IPS-18c (cell line): ENCODE results near the gene UACA.
"Not testable (repeated sequence)": the region's sequence is repeated elsewhere in the genome, so short reads cannot be mapped to it uniquely, and the experiment has no call there.

ENCODE experiments used
- H3K4me3 ChIP-seq: 2 replicates; pipeline ENCODE4 v1.7.0; 2013; ENCODE audit warnings: low read depth, mild to moderate bottlenecking, low read length, moderate library complexity; ENCODE audit not compliant: insufficient read depth
- H3K9me3 ChIP-seq: one replicate; pipeline ENCODE4 v1.6.1; 2013; ENCODE audit warnings: mild to moderate bottlenecking, low read length, moderate library complexity; ENCODE audit not compliant: control insufficient read depth, insufficient read depth

The UACA gene, protein sequence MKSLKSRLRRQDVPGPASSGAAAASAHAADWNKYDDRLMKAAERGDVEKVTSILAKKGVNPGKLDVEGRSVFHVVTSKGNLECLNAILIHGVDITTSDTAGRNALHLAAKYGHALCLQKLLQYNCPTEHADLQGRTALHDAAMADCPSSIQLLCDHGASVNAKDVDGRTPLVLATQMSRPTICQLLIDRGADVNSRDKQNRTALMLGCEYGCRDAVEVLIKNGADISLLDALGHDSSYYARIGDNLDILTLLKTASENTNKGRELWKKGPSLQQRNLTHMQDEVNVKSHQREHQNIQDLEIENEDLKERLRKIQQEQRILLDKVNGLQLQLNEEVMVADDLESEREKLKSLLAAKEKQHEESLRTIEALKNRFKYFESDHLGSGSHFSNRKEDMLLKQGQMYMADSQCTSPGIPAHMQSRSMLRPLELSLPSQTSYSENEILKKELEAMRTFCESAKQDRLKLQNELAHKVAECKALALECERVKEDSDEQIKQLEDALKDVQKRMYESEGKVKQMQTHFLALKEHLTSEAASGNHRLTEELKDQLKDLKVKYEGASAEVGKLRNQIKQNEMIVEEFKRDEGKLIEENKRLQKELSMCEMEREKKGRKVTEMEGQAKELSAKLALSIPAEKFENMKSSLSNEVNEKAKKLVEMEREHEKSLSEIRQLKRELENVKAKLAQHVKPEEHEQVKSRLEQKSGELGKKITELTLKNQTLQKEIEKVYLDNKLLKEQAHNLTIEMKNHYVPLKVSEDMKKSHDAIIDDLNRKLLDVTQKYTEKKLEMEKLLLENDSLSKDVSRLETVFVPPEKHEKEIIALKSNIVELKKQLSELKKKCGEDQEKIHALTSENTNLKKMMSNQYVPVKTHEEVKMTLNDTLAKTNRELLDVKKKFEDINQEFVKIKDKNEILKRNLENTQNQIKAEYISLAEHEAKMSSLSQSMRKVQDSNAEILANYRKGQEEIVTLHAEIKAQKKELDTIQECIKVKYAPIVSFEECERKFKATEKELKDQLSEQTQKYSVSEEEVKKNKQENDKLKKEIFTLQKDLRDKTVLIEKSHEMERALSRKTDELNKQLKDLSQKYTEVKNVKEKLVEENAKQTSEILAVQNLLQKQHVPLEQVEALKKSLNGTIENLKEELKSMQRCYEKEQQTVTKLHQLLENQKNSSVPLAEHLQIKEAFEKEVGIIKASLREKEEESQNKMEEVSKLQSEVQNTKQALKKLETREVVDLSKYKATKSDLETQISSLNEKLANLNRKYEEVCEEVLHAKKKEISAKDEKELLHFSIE (N-terminal part only)

DNA sequence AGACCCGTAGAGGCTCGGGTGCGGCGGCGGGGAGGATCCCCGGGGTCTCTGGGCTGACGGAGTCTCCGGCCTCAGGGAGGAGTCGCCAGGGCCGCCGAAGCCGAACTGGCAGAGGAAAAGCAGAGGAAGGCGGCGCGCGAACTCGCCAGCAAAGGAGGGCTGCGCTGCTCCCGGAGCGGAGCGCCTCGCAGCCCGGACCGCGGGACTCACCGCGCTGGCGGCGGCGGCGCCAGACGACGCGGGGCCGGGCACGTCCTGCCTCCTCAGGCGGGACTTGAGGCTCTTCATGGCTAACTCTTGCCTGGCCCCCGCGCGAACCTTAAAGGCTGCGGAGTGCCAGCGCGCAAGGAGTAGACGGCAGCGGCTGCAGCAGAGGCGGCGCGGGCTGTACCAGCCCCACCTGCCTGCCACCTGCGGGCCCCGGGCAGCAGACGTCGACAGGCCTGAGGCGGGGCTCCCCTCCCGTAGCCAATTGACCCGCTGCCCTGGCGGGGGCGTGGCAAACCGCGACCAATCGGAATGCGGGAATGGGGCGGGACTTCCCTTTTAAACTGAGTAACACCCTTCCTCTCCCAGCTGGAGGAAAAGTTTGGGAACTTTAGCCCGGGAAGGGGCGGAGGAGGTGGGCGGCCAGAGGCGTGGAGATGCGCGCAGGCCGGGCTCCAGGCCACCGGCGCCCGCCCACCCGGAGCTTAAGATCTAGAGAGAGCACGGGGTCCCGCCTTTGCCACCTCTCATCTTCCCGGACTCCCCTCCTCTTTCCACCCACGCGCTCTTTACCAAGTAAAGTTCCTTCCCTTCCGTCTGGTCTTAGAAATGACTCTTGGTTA, at the start of gene UACA:
Gene UACA, minus strand, starts transcription at position 439 of the 830 bp plus-strand sequence. Its CDS starts 151 bp downstream, at position 288.
- H3K4me3 ChIP-seq: peak within 1 kb of the TSS; percentile 84

DNA sequence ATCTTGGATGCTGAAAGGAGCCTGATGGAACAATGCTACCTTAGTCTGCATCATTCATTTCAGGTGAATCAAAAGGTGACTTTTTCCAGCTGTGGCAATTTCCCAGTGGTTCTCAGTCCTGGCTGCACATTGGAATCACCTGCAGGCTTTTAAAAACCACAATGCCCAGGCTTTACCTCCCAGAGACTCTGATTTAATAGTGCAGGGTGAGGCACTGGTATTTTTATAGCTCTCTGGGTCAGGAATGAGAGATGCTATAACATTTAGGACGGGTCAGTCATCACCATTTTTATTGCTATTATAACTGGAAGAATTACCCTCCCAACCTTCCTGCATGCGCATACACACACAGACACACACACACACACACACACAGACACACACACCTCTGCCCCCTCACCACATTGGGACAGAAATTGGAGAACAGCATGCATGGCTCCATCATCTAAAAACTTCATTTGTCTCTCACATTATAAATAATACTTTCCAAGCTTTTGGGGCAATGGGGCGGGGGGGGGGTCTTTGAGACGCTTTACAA, 49.5 kb upstream of the UACA start:
- H3K9me3 ChIP-seq: peaks cover 2% of the 10 kb centered on the region
- H3K4me3 ChIP-seq: no peak overlapping the region

More for the DNA sequence above, at the start of gene UACA:
- H3K9me3 ChIP-seq: no peaks in the 10 kb centered on the region

DNA sequence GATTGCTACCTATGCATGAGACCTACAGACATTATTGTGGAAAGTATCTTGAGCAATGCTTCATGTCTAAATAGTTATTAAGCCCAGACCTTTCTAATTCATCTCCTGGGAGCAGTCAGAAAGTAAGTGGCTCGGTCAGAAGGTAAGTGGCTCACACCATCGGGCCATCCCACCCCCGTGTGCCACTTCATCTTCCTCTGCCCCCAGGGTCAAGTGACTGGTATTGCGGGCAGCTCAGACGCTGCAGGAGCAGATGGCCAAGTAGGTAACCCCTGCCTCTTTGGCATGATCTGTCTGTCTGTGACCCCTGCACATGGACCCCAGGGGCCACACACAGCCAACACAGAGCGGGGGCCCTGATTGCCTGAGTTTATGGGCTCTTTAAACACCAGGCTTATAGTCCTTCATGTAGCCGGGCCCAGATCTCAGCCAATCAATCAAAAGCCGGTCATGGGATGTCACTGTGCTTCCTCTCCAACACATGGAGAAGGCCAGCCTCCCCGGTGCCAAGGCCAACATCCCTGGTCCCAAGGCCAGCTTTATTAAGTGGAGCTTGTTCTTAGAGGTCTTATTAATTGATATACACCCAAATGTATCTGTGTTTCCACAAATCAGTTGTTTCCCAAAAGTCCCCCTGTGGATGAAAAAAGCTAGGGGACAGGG, 47.7 kb upstream of the UACA start:
- Histone ChIP-seq H3K9me3 (peaks cover 2% of the 10 kb centered on the region), H3K4me3 (no peak overlapping the region)

DNA sequence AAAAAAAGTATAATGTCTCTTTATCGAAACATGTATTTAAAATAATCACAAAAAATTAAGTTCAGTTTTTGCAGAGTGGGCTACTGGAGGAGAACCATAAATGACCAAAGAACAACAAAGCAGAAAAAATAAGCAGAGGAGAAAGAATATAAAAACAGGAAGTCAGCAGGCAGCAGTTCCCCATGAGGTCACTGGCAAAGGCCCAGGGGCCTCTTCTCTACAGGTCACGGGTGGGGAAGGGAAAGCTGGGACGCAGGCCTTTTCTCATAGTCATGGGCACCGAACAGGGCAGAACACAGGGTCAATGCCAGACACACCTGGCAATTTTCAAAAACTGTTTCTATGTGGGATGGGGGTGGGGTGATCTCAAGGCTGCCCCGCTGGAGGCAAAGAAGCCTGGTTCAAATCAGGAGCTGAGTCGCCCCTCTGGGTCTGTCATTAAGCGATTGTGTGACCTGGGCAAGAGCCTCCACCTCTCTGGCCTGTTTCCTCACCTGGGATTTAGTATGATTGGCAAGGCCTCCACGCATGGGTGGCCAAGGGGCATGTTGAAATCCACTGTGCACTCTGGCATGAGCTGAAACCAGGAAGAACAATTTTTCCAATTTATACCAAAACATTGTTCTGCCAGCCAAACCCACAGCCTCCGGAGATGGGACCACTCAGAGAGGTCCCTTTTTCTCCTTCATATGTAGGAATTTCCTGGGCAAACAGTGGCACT, 43.8 kb upstream of the UACA start:
- Histone ChIP-seq H3K9me3 (no peaks in the 10 kb centered on the region), H3K4me3 (no peak overlapping the region)

DNA sequence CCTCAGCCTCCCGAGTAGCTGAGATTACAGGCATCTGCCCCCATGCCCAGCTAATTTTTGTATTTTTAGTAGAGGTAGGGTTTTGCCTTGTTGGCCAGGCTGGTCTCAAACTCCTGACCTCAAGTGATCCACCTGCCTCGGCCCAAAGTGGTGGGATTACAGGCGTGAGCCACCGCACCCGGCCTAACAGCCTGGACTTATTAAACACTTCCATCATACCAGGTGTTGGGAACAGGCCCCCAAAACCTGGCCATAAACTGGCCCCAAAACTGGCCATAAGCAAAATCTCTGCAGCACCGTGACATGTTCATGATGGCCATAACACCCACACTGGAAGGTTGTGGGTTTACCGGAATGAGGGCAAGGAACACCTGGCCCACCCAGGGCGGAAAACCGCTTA, 41.0 kb upstream of the UACA start:
- not testable (repeated sequence) for H3K9me3 ChIP-seq, H3K4me3 ChIP-seq

DNA sequence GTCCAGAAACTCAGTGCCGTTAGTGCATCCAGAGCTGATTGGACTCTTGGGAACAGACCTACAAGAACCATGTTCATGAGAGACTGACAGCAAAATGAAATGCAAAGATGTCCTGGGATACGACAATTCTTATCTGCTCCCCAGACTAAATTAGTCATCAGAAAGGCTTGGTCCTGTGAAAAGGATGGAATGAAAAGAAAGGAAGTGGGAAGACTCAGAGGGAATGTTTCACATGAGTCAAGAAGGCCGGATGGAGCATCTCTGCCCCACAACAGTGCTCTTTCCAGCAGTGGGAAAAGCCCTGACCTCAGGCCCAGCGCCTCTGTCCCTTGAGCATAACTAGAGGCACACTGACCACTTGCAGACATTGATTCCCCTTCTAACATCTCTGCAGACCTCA, 39.3 kb upstream of the UACA start:
- Histone ChIP-seq H3K9me3 (no peaks in the 10 kb centered on the region), H3K4me3 (no peak overlapping the region)

DNA sequence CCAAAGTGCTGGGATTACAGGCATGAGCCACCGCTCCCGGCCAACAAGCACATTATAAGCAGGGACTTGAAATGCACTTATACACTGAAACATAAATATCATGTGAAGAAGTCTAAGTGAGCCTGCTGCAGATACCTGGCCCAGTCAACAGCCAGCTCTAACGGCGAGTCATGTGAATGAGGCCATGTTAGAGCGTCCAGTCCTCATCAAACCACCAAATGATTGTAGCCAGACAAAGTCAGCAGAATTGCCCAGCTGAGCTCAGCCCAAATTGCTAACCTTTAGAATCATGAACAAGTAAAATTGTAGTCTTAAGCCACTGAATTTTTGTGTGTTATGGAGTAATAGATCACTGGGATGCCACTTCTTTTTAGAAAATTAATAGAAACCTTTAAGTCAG, 37.8 kb upstream of the UACA start:
- H3K4me3 ChIP-seq: no peak overlapping the region
- no peaks in the 10 kb centered on the region for H3K9me3 ChIP-seq

DNA sequence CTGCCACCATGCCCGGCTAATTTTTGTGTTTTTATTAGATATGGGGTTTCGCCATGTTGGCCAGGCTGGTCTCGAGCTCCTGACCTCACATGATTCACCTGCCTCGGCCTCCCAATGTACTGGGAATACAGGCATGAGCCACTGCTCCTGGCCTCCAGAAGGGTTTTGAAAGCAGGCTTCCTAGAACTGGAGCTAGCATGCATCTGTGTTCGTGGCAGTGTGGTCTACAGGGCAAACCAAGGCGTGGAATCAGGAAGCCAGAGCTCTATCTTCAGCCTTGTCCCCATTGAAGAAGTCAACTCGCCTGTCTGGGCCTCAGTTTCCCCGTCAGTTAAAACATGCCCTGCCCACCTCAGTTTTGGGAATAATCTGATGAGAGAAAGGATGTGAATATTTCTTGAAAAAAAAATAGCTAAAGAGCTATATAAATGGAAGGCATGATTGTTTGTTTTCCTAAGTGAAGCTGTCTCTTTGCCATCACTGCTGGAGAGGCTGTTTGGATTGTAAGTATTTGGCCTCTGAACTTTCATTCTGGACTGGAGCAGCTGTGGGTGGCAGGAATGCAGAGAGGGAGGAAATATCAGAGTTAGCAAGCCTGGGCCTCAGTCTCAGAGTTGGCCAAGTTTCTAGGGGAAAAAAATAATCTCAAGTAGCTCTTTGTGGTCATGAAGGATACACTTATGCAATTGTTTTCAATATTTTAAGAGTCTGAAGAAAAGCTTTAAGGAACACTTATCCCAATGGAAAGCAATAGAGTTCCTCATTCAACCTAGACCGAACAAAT, 36.5 kb upstream of the UACA start:
- no peak overlapping the region for H3K4me3 ChIP-seq
- no peaks in the 10 kb centered on the region for H3K9me3 ChIP-seq

DNA sequence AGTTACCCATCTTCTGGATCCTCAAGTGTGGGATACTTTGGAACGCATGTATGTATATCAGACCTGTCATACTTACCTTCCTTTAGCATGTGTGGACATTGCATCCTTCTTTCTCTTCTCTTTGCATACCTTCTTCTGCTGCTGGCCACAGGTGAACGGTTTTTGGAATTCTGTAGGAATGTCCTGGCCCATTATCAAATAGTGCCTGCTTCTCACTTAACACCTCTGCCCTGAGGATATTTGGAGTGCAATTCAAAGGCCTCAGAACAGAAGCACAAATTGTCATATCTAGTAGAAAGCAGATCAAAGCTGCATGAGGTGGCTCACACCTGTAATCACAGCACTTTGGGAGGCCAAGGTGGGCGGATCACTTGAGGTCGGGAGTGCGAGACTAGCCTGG, 34.1 kb upstream of the UACA start:
- Histone ChIP-seq H3K4me3 (no peak overlapping the region), H3K9me3 (no peaks in the 10 kb centered on the region)

DNA sequence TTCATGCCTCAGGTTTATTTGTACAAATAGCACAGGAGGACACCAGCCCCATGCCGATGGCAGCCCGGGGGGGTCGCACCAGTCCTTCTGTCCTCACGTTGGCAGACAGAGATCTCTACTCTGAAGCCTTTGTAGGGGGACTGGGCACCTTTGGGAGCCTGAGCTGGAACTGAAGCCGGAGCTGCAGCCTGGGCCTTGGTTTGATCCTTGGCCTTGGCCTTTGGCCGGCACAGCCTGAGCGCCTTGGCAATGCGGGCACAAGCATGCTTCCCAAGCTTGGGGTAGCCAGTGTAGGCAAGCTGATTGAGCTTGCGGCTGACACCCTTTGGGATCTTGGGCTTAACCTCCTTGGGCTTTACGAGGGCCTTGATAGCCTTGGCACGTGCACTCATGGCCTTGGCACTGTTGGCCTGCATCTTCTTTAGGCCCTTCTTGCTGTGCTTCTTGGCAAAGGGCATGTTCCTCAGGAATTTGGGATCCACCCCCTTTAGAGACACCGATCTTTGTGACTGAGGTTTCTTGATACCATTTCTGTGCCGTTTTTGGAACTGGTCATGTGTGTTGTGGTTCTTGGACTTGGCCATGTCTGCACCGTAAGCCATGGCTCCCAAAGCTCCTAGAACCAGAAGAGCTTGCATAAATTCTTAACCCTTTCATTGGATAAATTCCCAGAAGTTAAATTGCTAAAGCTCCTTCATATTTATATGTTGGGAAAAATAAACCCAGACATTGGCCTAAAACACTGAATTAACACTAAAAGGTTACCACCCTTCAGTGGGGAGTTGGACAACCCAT, 33.4 kb upstream of the UACA start:
- H3K4me3 ChIP-seq: no peak overlapping the region

DNA sequence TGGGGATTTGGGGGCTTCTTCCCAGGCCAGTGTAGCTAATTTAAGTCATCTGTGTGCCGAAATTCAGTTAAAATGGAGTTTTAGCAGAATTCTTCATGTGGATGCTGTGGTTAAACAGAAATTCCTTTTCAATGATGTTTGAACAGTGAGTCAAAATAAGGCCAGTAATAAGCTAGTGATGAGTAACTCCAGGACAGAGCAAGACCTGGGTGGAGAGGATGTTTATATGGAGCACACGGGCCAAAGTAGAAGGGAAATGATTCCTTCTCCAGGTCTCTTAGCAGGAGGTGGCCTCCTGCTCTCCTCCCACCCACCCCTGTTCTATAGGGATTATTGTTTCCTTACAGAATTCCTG, 31.9 kb upstream of the UACA start:
- Histone ChIP-seq H3K4me3 (no peak overlapping the region), H3K9me3 (no peaks in the 10 kb centered on the region)

More for the DNA sequence above, 33.4 kb upstream of the UACA start:
- H3K9me3 ChIP-seq: no peaks in the 10 kb centered on the region

DNA sequence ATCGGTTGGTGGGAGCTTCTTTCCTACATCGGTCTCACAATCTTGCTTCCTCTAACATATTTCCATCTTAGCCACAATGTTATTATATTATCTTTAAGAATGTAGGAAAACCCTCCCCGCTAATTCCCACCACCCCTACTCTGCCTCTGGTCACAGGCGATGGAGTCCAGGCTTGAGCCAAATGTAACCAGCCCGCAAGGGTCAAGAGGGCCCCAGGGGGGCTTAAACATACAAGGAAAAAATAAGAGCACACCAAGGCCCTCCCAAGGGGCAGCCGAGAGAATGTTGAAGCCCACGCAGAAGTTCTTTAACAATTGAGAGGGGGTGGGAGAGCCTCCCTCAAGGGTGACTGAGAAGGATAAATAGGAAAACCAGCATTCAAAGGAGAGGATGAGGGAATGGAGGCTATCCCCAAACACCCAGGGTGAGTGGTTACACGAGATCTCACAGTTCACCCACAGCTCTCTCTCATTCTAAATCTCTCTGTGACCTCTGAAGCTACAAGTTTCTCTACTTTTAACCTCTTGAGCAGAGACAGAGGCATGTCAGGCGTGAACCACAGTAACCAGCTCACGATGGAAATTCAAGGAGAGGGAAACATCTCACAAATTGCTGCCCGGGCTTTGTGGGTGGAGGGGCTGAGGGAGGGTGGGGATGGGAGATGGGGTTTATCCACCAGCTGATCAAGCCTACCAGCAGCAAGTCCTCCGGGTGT, 31.4 kb upstream of the UACA start:
- H3K9me3 ChIP-seq: no peaks in the 10 kb centered on the region
- no peak overlapping the region for H3K4me3 ChIP-seq

DNA sequence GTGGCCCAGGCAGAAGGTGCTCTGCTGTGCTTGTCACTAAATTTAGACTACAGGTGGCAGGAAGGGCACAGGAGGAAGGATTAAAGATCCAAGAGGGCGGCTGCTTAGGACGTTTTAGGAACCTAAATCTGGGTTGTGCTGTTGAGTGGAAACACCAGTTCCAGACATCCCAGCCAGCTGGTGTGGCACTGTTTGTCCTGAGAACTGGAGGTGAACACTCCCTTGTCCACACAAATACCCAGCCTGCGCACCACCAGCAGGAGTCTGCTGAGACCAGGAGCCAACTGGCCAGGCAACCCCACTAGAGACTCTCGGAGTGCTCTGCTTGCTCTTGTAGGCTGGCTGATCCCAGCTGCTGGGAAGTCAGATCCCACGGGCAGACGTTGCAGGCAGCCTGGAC, 30.3 kb upstream of the UACA start:
- Histone ChIP-seq H3K4me3 (no peak overlapping the region), H3K9me3 (no peaks in the 10 kb centered on the region)

DNA sequence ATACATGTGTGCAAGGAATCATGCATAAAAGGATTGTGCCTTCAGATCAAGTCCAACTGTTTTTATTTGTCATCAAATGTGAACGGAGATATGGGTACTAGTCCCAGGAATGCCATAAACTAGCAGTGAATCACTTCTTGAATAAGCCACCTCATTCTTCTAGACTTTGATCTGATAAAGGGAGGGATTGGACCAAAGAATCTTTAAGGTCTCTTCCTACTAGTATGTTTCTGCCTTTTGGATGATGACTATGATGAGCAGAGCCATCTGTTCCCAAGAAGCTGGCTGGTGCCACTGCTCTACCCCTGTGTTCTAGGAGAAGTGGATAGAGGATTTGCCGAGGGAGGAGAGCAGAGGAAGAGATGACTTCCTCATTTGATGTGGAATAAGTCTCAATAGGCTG, 28.8 kb upstream of the UACA start:
- H3K4me3 ChIP-seq: no peak overlapping the region
- H3K9me3 ChIP-seq: no peaks in the 10 kb centered on the region
